Small intestine (tissue), 7 donors: ENCODE measurements around the gene ELAVL3. TPM values are rescaled to one million over a fixed set of nuclear protein-coding genes. Genes with fewer than 3 reads are reported as not detected.

ENCODE experiments used
- DNase-seq, 2 donors: peaks; one replicate each; pipeline versions ENCODE4 v3.0.0 to v3.0.0-alpha.2; 2013
- FAIRE-seq: peaks from 2 replicates; lab custom pipeline; 2012; peaks lifted over from hg19 to GRCh38; lab: Jason Lieb, UNC
- H3K27ac ChIP-seq, 3 donors: one replicate each; pipeline ENCODE4 v1.5.1; 2013; ENCODE audit warnings: low read length in 2 of 3, mild to moderate bottlenecking in 2 of 3, control low read depth in 1 of 3, inconsistent platforms in 1 of 3, low read depth in 1 of 3, moderate library complexity in 1 of 3
- H3K27me3 ChIP-seq, 3 donors: one replicate each; pipeline ENCODE4 v1.6.1; 2013; ENCODE audit warnings: low read length in 3 of 3, inconsistent platforms in 1 of 3; ENCODE audit not compliant: control insufficient read depth in 3 of 3, insufficient read depth in 3 of 3
- H3K36me3 ChIP-seq, 3 donors: one replicate each; pipeline ENCODE4 v1.6.1; 2013; ENCODE audit warnings: low read length in 3 of 3, inconsistent platforms in 1 of 3, low read depth in 1 of 3, mild to moderate bottlenecking in 1 of 3, moderate library complexity in 1 of 3; ENCODE audit not compliant: control insufficient read depth in 3 of 3, insufficient read depth in 2 of 3
- H3K4me1 ChIP-seq, 3 donors: one replicate each; pipeline ENCODE4 v1.6.1; 2013; ENCODE audit warnings: low read length in 2 of 3, inconsistent platforms in 1 of 3, low read depth in 1 of 3, mild to moderate bottlenecking in 1 of 3, moderate library complexity in 1 of 3; ENCODE audit not compliant: control insufficient read depth in 3 of 3, insufficient read depth in 2 of 3
- H3K4me3 ChIP-seq, 3 donors: one replicate each; pipeline ENCODE4 v1.5.1; 2013; ENCODE audit warnings: low read length in 3 of 3, control low read depth in 1 of 3, inconsistent platforms in 1 of 3, low read depth in 1 of 3, mild to moderate bottlenecking in 1 of 3, moderate library complexity in 1 of 3
- H3K9me3 ChIP-seq, 2 donors: one replicate each; pipeline ENCODE4 v1.6.1; 2013; ENCODE audit warnings: low read depth in 1 of 2, low read length in 1 of 2; ENCODE audit not compliant: control insufficient read depth in 2 of 2, insufficient read depth in 1 of 2
- WGBS, 3 donors: extraction: QIAGEN DNeasy Blood & Tissue Kit; methylation state at CpG; one replicate each; pipeline ENCODE4 v1.1.7; 2013; 5-methylcytosine and 5-hydroxymethylcytosine counted together
- polyA plus RNA-seq, 4 donors: library from polyadenylated mRNA; stranded (reverse) in 3 of 4; unstranded in 1 of 4; fragments of 200-250 nt in 3 of 4; fragments of 120-200 nt in 1 of 4; gene quantifications; one replicate each; pipeline versions ENCODE4 v1.2.1 to v1.2.3, GENCODE V29; 2013
- donor health status: healthy with polysubstance abuse.
- donor health status: control.
- donor health status: control.
- donor health status: Bipolar disorder and iron deficiency.
- donor health status: healthy.

The ELAVL3 gene
- polyA plus RNA-seq, 4 donors: 0.30 to 2.1 (median 0.63) TPM

- H3K27ac ChIP-seq: no peak overlapping the region
- no peaks in the 10 kb centered on the region for H3K27me3 ChIP-seq
- H3K36me3 ChIP-seq: peaks cover 18 to 91% (median 24%) of the 10 kb centered on the region in 3 donors
- no peaks in the 10 kb centered on the region for H3K9me3 ChIP-seq
- DNase-seq: peak; percentile 20 to 51
- 70 to 74% (median 73%) methylated on average over 19 to 23 of the region's 23 CpGs for WGBS, 3 donors
- no peak overlapping the region for H3K4me3 ChIP-seq
- no peak for FAIRE-seq
- H3K4me1 ChIP-seq: peaks cover 0 to 3% (median 0%) of the 10 kb centered on the region in 3 donors
Observed at GRCh38 chr19:11446652-11447301, 34.1 kb downstream of the ELAVL3 start.

GRCh38 chr19:11446271-11446651 is 34.6 kb downstream of the ELAVL3 start:
- Histone ChIP-seq H3K36me3 (peaks cover 23 to 96% (median 24%) of the 10 kb centered on the region in 3 donors), H3K4me3 (no peak overlapping the region), H3K27ac (no peak overlapping the region), H3K4me1 (peaks cover 0 to 3% (median 0%) of the 10 kb centered on the region in 3 donors), H3K27me3 (no peaks in the 10 kb centered on the region), H3K9me3 (no peaks in the 10 kb centered on the region)
- DNase-seq (no peak), FAIRE-seq (no peak)
- WGBS, 3 donors: 87 to 90% (median 89%) methylated on average over 5 to 14 of the region's 14 CpGs

DNA sequence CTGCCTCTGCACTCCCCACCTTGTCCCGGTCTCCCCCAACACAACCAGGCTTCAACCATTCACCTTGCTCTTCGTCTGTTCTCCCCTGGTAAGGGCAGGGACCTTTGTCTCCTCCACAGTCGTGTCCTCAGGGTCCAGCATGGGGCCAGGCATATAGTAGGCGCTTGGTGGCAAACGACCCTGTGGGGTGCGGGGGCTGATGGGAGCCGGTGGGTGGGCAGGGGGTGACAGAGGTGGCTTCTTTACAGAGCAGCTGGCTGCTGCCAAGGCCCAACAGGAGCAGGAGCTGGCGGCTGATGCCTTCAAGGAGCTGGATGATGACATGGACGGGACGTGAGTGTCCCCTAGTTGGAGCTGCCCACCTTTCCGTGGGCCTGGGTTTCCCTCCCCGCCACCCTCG is 35.7 kb downstream of the ELAVL3 start:
- Histone ChIP-seq H3K4me3 (no peak overlapping the region), H3K4me1 (peaks cover 0 to 3% (median 0%) of the 10 kb centered on the region in 3 donors), H3K9me3 (no peaks in the 10 kb centered on the region), H3K36me3 (peaks cover 24 to 99% (median 28%) of the 10 kb centered on the region in 3 donors), H3K27me3 (no peaks in the 10 kb centered on the region), H3K27ac (no peak overlapping the region)
- FAIRE-seq: no peak
- DNase-seq: no peak
- WGBS, 3 donors: 88 to 90% (median 88%) methylated on average over 11 to 13 of the region's 13 CpGs

GRCh38 chr19:11444059-11444458 is 36.8 kb downstream of the ELAVL3 start:
- DNase-seq (no peak), FAIRE-seq (no peak)
- no peak overlapping the region for H3K27ac ChIP-seq
- no peaks in the 10 kb centered on the region for H3K9me3 ChIP-seq
- no peaks in the 10 kb centered on the region for H3K27me3 ChIP-seq
- H3K4me1 ChIP-seq: peaks cover 0 to 3% (median 0%) of the 10 kb centered on the region in 3 donors
- no peak overlapping the region for H3K4me3 ChIP-seq
- H3K36me3 ChIP-seq: peaks cover 24 to 99% (median 28%) of the 10 kb centered on the region in 3 donors
- WGBS, 3 donors: 78 to 85% (median 81%) methylated on average over 5 of the region's 5 CpGs

DNA sequence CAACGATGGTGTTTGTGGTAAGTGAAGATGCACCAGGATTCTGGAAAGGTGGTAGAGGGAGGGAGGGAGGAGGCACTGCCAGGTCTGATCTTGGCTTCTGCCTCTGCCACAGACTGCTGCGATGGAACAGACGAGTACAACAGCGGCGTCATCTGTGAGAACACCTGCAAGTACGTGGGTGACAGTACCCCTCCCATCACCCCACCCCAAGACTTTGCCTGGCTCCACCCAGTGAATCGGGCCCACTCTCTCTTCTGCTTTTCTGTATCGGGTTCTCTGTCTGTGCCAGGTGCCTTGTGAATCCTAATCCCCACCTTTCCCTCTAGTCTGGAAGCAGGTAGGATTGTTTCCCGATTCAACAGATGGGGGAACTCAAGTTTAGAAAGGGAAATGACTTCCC is 42.9 kb downstream of the ELAVL3 start:
- FAIRE-seq (no peak), DNase-seq (no peak)
- Histone ChIP-seq H3K27ac (peak overlapping the region in 1 of 3 donors; percentile 11), H3K27me3 (no peaks in the 10 kb centered on the region), H3K4me1 (peaks cover 0 to 13% (median 0%) of the 10 kb centered on the region in 3 donors), H3K36me3 (peaks cover 0 to 68% (median 20%) of the 10 kb centered on the region in 3 donors), H3K9me3 (no peaks in the 10 kb centered on the region), H3K4me3 (no peak overlapping the region)
- 79 to 96% (median 92%) methylated on average over 9 of the region's 9 CpGs for WGBS, 3 donors

GRCh38 chr19:11435833-11436313 is 45.0 kb downstream of the ELAVL3 start:
- no peak for FAIRE-seq
- DNase-seq: peak in 1 of 2 donors; percentile 39
- Histone ChIP-seq H3K36me3 (peaks cover 0 to 47% (median 9%) of the 10 kb centered on the region in 3 donors), H3K4me3 (peak overlapping the region; percentile 51 to 83 (median 68)), H3K9me3 (no peaks in the 10 kb centered on the region), H3K27ac (peak overlapping the region; percentile 49 to 91 (median 90)), H3K4me1 (peaks cover 0 to 13% (median 0%) of the 10 kb centered on the region in 3 donors), H3K27me3 (no peaks in the 10 kb centered on the region)
- 1 to 2% (median 1%) methylated on average over 21 of the region's 21 CpGs for WGBS, 3 donors

DNA sequence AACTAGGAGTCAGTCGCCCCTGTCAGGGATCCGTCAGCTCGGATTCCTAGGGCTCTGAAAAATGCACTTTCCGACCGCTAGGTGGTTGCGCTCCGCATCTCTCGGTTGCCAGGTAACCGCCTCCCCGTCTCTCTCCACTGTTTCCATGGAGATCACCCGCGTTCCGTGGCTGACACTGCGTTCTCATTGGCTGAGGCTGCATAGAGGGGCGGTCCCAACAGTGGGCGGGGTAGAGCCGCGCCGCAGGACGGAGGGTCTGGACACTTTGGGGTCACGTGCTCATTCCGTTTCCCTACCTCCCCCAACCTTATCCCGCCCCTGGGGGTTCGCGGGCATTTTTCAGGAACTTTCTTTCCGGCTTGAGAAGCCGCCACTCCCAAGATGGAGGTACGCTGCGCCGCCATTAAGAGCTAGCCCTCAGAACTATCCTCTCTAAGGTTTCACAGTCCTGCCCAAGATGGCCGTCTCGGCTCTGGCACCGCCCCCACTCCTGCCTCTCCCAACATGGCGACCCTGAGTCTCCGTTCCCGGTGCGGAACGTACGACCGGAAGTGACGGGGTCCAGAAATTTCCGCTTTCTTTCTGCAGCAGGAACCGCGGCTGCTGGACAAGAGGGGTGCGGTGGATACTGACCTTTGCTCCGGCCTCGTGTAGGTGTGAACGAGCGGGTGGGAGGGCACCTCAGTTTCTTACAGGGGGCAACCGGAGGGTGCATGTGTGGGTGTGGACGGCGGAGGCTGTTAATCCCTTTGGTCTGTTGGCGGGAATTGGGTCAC is 45.6 kb downstream of the ELAVL3 start, which contains the start of the genes ODAD3 and PRKCSH:
Gene ODAD3 (minus strand): TSS at position 65 of the 776 bp plus-strand sequence. CDS start 105 bp downstream, outside the sequence.
Gene PRKCSH (plus strand): TSS at position 579 of the 776 bp plus-strand sequence. CDS start 483 bp downstream, outside the sequence.
- WGBS, 3 donors: 0 to 1% (median 0%) methylated on average over 52 to 53 of the region's 53 CpGs
- peak; percentile 100 for DNase-seq
- FAIRE-seq: peak; percentile 44

GRCh38 chr19:11434703-11435056 is 46.2 kb downstream of the ELAVL3 start:
- peaks cover 0 to 13% (median 0%) of the 10 kb centered on the region in 3 donors for H3K4me1 ChIP-seq
- 1 to 7% (median 5%) methylated on average over 9 of the region's 9 CpGs for WGBS, 3 donors
- DNase-seq (no peak), FAIRE-seq (no peak)
- peak overlapping the region in 2 of 3 donors; percentile 68 to 83 for H3K4me3 ChIP-seq
- H3K27me3 ChIP-seq: no peaks in the 10 kb centered on the region
- peaks cover 0 to 35% (median 7%) of the 10 kb centered on the region in 3 donors for H3K36me3 ChIP-seq
- H3K9me3 ChIP-seq: no peaks in the 10 kb centered on the region
- peak overlapping the region in 2 of 3 donors; percentile 70 to 91 for H3K27ac ChIP-seq

More for the DNA sequence above, 45.6 kb downstream of the ELAVL3 start, which contains the start of the genes ODAD3 and PRKCSH:
- Histone ChIP-seq H3K4me1 (peaks cover 0 to 13% (median 0%) of the 10 kb centered on the region in 3 donors), H3K27ac (peak within 1 kb of the TSS; percentile 49 to 91 (median 90)), H3K9me3 (no peaks in the 10 kb centered on the region), H3K4me3 (peak within 1 kb of the TSS; percentile 51 to 83 (median 68)), H3K36me3 (peaks cover 0 to 41% (median 7%) of the 10 kb centered on the region in 3 donors), H3K27me3 (no peaks in the 10 kb centered on the region)
